Measurements from ENCODE around the gene PRKCH.
"Not testable (repeated sequence)": the region's sequence is repeated elsewhere in the genome, so short reads cannot be mapped to it uniquely, and the experiment has no call there.

The PRKCH gene

DNA sequence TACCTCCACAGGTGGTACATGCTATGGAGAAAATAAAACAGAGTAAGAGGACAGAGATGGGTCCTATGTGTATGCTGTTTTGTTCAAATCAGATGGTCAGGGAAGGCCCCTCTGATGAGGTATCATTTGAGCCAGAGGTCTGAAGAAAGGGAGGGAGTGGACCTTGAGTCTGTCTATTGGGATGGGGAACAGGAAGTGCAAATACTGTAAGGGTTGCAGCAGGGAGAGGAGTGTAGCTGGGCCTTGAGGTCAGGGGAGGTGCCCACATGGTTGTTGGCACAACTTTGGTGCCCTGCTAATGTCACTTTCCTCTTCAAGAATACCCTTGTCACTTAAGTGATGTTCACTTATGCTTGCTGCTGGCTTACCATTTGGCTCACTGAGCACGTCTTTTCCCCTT is 83.3 kb downstream of the PRKCH start:
- TF ChIP-seq POLR2AphosphoS5 (IDR thresholded peaks at IDR 0.05; ENCODE audit: low read depth, low read length) = no peak
- TF ChIP-seq TAF1 (IDR thresholded peaks at IDR 0.05; ENCODE audit: low read depth, low read length) = no peak
- peak; percentile 54 for TF ChIP-seq SPI1 (IDR thresholded peaks at IDR 0.05; ENCODE audit: low read depth, low read length)
- DNase-seq (ENCODE audit: insufficient read length, low spot score) = no peak
- peak; percentile 84 for FAIRE-seq

DNA sequence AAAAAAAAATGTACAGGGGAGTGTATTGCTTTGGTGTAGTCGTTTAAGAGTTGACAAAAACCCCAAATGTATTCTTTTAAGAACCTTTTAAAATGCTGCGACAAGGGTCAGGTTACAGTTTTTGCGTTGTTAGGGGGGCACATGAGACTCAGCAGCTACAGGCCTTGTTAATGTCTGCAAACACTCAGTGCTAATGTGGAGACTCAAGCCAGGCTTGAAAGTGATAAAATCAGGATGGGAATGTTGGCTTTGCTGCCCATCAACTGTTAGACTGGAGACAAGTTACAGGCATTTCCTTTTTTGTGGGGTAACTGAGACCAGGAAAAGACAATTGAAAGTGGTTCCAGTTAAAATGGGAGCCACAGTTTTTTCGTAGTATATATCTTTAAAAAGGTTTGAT is 84.8 kb downstream of the PRKCH start:
- peak; percentile 62 for FAIRE-seq
- no peak for DNase-seq (ENCODE audit: insufficient read length, low spot score)

DNA sequence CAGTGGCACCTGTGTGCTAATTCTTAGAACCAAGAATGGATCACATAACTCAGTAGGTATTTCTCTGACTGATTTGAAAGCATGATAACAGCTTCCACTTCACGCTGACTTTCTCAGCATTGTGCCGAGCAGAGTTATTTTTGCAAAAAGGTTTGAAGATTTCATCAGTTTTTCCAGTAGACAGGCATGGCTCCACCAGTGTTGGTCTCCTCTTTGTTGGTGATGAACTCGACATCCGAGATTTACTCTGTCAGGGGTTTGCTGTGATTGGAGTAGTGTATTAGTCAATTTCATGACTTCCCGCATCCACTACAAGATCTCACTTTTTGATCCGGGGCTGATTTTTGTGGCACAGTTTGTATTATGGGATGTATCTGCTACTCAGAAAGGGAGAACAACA is 85.3 kb downstream of the PRKCH start:
- TF ChIP-seq POLR2AphosphoS5 (IDR thresholded peaks at IDR 0.05; ENCODE audit: low read depth, low read length) (no peak), SPI1 (IDR thresholded peaks at IDR 0.05; ENCODE audit: low read depth, low read length) (no peak)
- DNase-seq (ENCODE audit: insufficient read length, low spot score) (no peak), FAIRE-seq (no peak)

More for the DNA sequence above, 84.8 kb downstream of the PRKCH start:
- TF ChIP-seq TAF1 (IDR thresholded peaks at IDR 0.05; ENCODE audit: low read depth, low read length) = no peak
- TF ChIP-seq SPI1 (IDR thresholded peaks at IDR 0.05; ENCODE audit: low read depth, low read length) = no peak
- no peak for TF ChIP-seq POU2F2 (IDR thresholded peaks at IDR 0.05; ENCODE audit: low read depth, low read length)
- TF ChIP-seq POLR2AphosphoS5 (IDR thresholded peaks at IDR 0.05; ENCODE audit: low read depth, low read length) = no peak
- TF ChIP-seq POLR2A (IDR thresholded peaks at IDR 0.05; ENCODE audit: low read depth, low read length) = no peak
- no peak for TF ChIP-seq PAX5 (IDR thresholded peaks at IDR 0.05; ENCODE audit: insufficient read depth, low read length, severe bottlenecking)

DNA sequence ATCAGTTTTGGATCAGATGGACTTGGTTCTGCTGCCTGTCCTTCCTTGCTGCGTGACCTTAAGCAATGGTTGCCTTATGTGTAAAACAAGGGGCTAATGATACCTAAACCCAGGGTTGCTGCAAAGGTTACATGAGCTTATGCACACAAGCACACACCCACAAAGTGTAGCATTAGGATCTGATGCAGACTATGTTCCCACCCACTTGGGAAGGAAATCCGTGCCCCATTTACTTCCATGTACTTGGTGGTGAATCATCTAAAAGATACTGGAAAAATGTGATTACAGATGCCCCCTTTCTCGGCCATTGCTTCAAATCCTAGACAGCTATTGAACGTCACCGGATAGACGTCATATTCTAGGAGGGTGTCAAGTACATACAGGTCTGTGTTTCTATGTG is 87.1 kb downstream of the PRKCH start:
- no peak for TF ChIP-seq TAF1 (IDR thresholded peaks at IDR 0.05; ENCODE audit: low read depth, low read length)
- DNase-seq (ENCODE audit: insufficient read length, low spot score) (no peak), FAIRE-seq (peak; percentile 40)

DNA sequence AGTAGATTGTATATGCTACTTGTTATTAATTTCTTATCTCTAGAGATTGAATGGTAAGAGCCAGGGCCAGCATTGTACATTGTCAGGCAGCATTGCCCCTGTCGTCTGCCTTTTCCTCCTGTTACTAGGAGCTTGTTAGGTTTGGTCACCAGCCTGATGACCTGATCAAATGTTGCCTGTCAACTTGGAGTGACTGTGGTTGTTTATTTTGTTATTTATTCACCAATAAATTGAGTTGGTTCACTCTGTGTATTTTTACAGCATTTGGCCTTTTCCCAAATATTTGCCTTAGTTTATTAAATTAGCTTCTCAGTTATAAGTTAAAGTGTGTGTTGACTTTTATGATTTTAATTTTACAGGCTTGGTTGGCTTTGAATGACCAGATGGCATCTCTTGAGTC is 88.4 kb downstream of the PRKCH start:
- DNase-seq (ENCODE audit: insufficient read length, low spot score) = no peak
- no peak for FAIRE-seq
- no peak for TF ChIP-seq POU2F2 (IDR thresholded peaks at IDR 0.05; ENCODE audit: low read depth, low read length)
- no peak for TF ChIP-seq TAF1 (IDR thresholded peaks at IDR 0.05; ENCODE audit: low read depth, low read length)
- no peak for TF ChIP-seq POLR2A (IDR thresholded peaks at IDR 0.05; ENCODE audit: low read depth, low read length)
- TF ChIP-seq SPI1 (IDR thresholded peaks at IDR 0.05; ENCODE audit: low read depth, low read length) = no peak
- no peak for TF ChIP-seq PAX5 (IDR thresholded peaks at IDR 0.05; ENCODE audit: insufficient read depth, low read length, severe bottlenecking)
- no peak for TF ChIP-seq POLR2AphosphoS5 (IDR thresholded peaks at IDR 0.05; ENCODE audit: low read depth, low read length)

DNA sequence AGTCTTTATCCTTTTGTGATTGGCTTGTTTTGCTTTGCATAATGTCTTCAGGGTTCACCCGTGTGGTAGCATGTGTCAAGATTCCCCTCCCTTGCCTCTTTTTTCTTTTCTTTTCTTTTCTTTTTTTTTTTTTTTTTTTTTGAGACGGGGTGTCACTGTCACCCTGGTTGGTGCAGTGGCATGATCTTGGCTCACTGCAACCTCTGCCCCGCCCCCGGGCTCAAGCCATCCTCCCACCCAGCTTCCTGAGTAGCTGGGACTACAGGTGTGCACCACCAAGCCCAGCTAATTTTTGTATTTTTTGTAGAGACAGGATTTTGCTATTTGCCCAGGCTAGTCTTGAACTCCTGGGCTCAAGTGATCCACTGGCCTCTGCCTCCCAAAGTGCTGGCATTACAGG is 94.6 kb downstream of the PRKCH start:
- DNase-seq (ENCODE audit: insufficient read length, low spot score); FAIRE-seq: not testable (repeated sequence)

DNA sequence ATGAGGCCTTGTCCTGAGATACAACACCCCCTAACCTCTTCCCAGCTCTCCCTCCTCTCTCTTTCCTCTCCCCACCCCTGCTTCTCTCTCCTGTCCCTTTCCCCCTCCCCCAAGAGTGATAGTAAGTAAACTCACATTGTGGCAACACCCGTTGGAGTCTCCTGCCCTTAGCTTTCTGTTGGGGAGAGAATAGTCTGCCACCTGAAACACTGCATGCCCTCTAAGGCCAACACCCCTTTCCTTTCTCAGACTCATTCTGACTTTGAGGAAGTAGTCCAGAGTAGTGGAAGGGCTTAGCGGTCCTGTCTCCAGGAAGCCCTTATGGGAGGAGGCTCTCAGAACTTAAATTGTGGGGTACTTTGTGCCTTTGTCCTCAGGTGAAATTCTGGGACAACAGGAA is 95.2 kb downstream of the PRKCH start:
- TF ChIP-seq POU2F2 (IDR thresholded peaks at IDR 0.05; ENCODE audit: low read depth, low read length) (no peak), TAF1 (IDR thresholded peaks at IDR 0.05; ENCODE audit: low read depth, low read length) (no peak), SPI1 (IDR thresholded peaks at IDR 0.05; ENCODE audit: low read depth, low read length) (no peak), POLR2A (IDR thresholded peaks at IDR 0.05; ENCODE audit: low read depth, low read length) (no peak), PAX5 (IDR thresholded peaks at IDR 0.05; ENCODE audit: insufficient read depth, low read length, severe bottlenecking) (no peak), POLR2AphosphoS5 (IDR thresholded peaks at IDR 0.05; ENCODE audit: low read depth, low read length) (no peak)
- FAIRE-seq (peak; percentile 23), DNase-seq (ENCODE audit: insufficient read length, low spot score) (no peak)

DNA sequence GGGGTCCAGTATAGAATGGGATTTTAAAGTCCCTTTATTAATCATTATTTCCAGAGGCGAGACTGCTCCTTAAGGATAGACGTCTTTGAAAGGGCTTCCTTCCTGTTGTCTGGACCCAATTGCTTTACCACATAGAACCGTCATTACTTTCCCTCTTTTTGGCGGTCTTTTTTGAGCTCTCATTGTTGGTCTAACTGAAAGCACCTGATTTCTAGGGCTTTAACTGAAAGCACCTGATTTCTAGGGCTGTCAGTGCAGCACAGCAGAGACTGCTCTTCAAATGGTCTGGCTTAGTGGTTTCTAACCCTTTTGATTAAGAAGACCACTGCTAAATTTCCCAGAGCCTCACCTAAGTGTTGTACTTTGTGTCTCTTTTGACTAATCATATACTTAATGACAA is 95.8 kb downstream of the PRKCH start:
- no peak for TF ChIP-seq POU2F2 (IDR thresholded peaks at IDR 0.05; ENCODE audit: low read depth, low read length)
- DNase-seq (ENCODE audit: insufficient read length, low spot score) = no peak
- FAIRE-seq = no peak

DNA sequence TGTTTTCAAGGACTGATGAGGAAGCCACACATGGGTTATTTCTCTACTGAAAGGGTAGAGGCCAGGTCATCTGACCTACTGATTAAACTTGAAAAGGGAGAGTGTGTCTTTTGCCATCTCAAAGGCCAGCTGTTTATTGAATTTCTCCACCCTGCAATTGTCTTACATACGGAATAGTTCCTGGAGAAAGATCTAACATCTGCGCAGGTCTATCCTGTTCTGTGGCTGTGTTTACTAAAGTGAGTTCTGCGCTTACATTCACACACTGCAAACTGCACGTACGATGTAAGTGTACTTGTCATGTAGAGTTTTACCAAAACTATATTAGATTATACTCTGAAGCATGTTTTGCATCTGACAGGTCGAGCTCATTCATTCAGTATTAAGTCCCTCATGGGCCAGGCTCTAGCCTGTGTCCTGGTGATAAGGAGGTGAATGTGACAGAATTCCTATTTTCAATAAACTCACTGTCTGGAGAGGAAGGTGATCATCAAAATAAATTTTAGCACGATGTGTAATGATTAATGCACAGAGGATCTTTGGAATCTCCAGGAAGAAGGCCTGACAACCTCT is 96.6 kb downstream of the PRKCH start:
- DNase-seq (ENCODE audit: insufficient read length, low spot score) = no peak
- no peak for FAIRE-seq
- TF ChIP-seq POLR2AphosphoS5 (IDR thresholded peaks at IDR 0.05; ENCODE audit: low read depth, low read length) (no peak), POLR2A (IDR thresholded peaks at IDR 0.05; ENCODE audit: low read depth, low read length) (no peak), POU2F2 (IDR thresholded peaks at IDR 0.05; ENCODE audit: low read depth, low read length) (no peak), SPI1 (IDR thresholded peaks at IDR 0.05; ENCODE audit: low read depth, low read length) (no peak), TAF1 (IDR thresholded peaks at IDR 0.05; ENCODE audit: low read depth, low read length) (no peak), PAX5 (IDR thresholded peaks at IDR 0.05; ENCODE audit: insufficient read depth, low read length, severe bottlenecking) (no peak)

DNA sequence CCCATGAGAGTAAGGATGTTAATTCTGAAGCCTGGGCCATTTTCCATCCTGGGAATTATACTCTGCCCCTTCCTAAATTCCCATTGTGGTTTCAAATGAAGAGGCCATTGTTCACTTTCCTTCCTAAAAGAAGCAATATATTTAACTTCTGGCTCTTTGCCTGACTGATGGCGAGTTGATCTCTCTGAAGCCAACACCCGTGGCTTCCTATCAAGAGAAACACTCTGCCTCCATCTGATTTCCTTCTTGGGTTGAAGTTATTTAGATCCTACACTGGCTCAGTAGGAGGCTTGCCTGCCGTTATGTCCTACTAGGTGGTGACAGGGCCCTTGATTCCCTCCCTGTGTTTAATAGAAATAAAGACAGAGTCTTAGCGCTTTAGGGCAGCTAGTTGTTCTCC is 97.4 kb downstream of the PRKCH start:
- DNase-seq (ENCODE audit: insufficient read length, low spot score) = no peak
- no peak for TF ChIP-seq POLR2AphosphoS5 (IDR thresholded peaks at IDR 0.05; ENCODE audit: low read depth, low read length)
- no peak for FAIRE-seq

DNA sequence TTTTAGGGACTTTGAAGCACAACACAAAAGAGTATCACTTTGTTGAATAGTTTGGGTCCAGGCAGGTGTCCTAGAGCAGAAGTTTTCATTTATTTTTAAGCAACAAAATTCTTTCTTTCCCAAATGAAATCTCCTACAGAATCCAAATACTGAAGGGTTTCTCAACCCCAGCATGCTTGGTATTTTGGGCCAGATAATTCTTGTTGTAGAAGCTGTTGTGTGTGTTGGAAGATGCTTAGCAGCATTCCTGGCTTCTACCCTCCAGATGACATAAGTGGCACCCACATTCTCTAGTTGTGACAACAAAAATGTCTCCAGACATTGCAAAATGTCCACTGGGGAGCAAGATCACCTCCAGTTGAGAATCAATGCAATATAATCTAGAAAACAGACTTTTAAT is 97.8 kb downstream of the PRKCH start:
- FAIRE-seq (no peak), DNase-seq (ENCODE audit: insufficient read length, low spot score) (no peak)
- TF ChIP-seq SPI1 (IDR thresholded peaks at IDR 0.05; ENCODE audit: low read depth, low read length) (no peak), TAF1 (IDR thresholded peaks at IDR 0.05; ENCODE audit: low read depth, low read length) (no peak), POU2F2 (IDR thresholded peaks at IDR 0.05; ENCODE audit: low read depth, low read length) (no peak), PAX5 (IDR thresholded peaks at IDR 0.05; ENCODE audit: insufficient read depth, low read length, severe bottlenecking) (no peak), POLR2AphosphoS5 (IDR thresholded peaks at IDR 0.05; ENCODE audit: low read depth, low read length) (no peak), POLR2A (IDR thresholded peaks at IDR 0.05; ENCODE audit: low read depth, low read length) (no peak)

DNA sequence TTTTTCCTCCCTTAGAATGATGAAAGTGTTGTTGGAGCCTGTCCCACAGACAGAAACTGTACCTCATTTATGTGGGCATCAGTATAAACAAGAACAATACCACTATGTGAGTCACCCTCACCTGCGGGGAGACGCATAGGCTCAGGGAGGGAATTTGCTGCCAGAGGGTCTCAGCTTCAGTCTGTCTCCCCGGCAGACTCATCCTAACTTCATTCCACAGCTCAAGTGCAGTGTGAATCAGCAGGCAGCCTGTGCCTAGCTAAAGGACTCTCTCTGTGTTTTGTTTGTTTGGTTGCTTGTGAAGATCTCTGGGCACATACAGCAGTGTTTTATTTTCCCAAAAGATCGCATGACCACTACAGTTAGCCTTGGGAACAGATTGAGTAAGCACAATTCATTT is 98.9 kb downstream of the PRKCH start:
- peak; percentile 13 for FAIRE-seq
- DNase-seq (ENCODE audit: insufficient read length, low spot score) = no peak
- TF ChIP-seq PAX5 (IDR thresholded peaks at IDR 0.05; ENCODE audit: insufficient read depth, low read length, severe bottlenecking) = no peak
- TF ChIP-seq POLR2A (IDR thresholded peaks at IDR 0.05; ENCODE audit: low read depth, low read length) = no peak
